GM18519 (cell line): ENCODE data around the gene TSPAN18.

Source experiments
- ATAC-seq: cut with Tn5 transposase; IDR thresholded peaks from one replicate; pipeline ENCODE4 v1.9.1; 2021; ENCODE audit warnings: mild to moderate bottlenecking, moderate library complexity; ENCODE audit not compliant: unreplicated experiment, low FRiP score

Gene TSPAN18

DNA sequence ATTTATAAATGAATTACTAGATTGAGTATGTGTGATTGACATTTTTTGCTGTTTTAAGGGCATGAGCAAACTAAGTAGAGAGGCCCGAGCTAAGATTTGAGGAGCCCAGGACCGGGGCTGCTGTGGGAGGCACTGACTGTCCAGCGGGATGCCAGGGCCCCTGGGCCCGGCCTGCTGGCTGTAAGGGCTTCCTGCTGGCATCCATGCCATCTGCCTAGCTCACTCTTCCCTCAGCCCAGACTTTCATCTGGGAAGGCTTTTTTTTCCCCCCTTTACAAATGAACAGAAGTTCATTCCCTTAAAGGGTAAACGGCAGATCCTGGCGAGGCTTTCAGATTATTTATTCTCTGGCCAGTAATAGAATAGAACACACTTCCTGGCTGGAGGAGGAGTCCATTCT is 239.9 kb downstream of the TSPAN18 start:
- no peak for ATAC-seq

DNA sequence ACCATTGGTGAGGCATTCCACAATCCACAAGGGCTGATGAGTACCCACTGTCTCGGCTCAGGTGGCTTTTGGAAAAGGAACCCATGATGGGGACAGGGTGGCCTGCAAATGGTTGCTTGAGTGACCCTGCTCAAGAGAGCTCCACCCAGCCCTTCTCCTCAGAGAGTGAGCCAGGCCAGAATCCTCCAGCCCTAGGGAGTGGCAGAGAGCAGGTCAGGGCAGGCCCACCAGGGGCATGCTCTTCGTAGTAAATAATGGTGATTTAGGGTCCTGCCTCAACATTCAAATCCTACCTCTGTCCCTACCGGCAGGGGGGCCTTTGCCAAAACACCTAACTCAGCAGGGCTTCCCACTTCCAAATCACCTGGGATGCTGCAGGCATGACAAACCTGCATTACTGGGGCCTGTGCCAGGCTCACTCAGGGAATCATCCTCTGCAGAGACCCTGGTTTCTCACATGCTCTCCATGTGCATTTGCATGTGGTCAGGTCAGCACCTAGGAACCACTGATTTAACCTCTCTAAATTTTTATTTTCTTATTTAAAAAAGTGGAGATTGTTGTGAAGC is 241.3 kb downstream of the TSPAN18 start:
- ATAC-seq, result no peak

DNA sequence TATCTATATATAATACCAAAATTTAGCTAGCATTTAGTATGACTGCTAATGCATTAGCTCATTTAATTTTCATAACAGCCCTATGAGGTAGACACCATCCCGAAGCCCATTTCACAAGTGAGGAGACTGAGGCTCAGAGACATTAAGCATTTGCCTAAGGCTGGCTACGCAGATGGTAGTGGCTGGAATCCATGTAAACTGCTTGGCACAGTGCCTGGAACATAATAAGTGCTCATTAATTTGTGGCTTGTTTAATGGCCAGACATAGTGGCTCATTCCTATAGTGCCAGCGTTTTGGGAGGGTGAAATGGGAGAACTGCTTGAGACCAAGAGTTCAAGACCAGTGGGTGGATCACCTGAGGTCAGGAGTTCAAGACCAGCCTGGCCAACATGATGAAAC is 241.7 kb downstream of the TSPAN18 start:
- no peak for ATAC-seq

GRCh38 chr11:44969651-44970252 is 243.0 kb downstream of the TSPAN18 start:
- no peak for ATAC-seq

DNA sequence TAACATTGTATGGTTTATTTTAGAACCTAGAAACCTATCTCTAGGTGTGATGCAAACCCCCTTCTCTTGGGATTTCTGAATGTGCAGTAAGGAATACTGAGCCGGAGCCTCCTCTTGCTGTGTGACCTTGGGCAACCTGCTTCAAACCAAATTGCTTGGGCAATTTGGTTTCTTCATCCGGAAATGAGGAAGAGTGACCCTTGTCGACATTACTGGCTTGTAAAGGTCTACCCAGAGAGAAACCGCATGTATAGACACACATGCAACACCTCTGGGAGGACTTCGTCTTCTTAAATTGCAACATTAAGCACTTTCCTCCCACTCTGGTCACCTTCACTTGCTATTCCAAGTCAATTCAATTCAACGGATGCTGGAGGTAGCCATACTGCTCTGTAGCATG is 243.5 kb downstream of the TSPAN18 start:
- no peak for ATAC-seq

- ATAC-seq, result no peak
These were observed 244.4 kb downstream of the TSPAN18 start for GRCh38 chr11:44971185-44971584.

- no peak for ATAC-seq
These were observed 246.1 kb downstream of the TSPAN18 start for GRCh38 chr11:44972746-44973435.

DNA sequence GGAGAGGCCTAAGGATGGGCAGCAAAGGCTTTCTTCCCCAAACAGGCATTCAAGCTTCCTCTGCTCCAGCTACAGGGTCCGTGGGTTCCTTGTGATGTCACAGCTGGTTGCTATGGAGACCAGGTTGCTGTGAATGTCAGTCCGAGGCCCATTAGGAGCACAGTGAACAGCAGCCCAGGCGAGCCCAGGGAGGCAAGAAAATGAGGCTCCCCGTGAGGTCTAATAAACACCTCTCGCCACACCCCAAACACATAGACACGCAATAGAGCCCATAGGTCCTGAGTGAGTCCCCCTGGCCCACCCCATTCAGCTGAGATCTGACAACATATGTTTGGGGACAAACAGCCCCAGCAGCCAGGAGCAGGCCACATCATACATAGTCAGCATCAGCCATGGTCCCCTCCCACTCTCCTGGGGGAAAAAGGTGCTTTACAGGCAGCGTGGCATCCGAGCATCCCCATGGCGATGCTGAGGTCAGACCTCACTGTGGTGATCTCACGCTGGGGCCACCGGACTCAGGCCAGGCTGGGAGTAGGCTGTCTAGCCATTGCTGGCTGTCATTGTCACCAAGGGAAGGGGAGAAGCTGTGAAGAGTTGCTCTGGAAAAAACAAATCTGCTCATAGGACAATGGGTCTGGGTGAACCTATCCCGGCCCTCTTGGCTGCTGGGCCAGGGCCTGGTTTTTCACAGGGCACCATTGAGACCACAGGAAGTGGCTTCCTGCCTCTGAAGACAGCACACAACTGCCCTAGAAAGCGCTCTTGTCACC is 247.1 kb downstream of the TSPAN18 start:
- no peak for ATAC-seq

GRCh38 chr11:44974402-44975000 is 247.7 kb downstream of the TSPAN18 start:
- no peak for ATAC-seq

DNA sequence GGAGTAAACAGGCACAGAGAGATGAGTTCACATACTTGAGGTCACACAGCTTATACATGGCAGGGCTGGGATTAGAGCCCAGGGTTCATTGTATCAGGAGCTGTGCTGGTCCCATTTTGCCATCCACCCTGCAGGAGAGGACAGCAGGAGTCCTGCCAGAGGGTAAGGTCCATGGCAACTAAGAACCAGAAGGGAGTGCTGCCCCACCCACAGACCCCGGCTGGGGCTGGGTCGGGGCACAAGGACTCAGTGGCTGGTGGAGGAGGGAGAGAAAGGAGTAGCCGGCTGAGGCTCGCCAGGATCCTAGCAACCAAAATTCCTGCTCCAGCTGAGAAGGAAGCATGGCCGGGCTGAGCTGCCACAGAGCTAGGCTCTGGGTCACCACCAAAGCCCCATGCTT is 249.8 kb downstream of the TSPAN18 start:
- ATAC-seq, result no peak

DNA sequence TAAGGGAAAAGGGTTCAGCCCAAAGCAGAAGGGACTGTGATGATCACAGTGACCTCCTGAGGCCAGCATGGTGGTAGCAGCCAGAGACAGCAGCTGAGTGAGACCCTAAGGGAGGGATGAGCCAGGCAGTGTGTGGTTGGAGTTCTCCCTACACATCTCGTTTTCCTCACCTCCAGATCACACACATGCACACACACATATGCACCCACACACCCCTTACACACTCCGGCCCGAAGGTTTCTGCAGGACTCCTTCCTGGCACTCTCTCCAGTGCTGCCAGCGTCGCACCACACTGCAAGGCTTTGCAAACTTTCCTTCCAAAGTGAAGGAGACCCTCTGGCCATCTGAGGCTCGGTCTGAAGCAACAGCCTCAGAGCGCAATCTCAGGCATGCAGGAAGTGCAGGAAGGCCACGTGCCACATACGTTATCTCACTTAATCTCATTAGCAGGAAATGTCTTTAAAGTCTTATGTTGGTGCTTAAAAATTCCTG is 250.8 kb downstream of the TSPAN18 start:
- no peak for ATAC-seq

- no peak for ATAC-seq
These were observed 251.7 kb downstream of the TSPAN18 start for GRCh38 chr11:44978274-44978960.

- ATAC-seq, result no peak
These were observed 252.2 kb downstream of the TSPAN18 start for GRCh38 chr11:44978961-44979331.

- ATAC-seq, result no peak
These were observed 253.0 kb downstream of the TSPAN18 start for GRCh38 chr11:44979543-44980399.

DNA sequence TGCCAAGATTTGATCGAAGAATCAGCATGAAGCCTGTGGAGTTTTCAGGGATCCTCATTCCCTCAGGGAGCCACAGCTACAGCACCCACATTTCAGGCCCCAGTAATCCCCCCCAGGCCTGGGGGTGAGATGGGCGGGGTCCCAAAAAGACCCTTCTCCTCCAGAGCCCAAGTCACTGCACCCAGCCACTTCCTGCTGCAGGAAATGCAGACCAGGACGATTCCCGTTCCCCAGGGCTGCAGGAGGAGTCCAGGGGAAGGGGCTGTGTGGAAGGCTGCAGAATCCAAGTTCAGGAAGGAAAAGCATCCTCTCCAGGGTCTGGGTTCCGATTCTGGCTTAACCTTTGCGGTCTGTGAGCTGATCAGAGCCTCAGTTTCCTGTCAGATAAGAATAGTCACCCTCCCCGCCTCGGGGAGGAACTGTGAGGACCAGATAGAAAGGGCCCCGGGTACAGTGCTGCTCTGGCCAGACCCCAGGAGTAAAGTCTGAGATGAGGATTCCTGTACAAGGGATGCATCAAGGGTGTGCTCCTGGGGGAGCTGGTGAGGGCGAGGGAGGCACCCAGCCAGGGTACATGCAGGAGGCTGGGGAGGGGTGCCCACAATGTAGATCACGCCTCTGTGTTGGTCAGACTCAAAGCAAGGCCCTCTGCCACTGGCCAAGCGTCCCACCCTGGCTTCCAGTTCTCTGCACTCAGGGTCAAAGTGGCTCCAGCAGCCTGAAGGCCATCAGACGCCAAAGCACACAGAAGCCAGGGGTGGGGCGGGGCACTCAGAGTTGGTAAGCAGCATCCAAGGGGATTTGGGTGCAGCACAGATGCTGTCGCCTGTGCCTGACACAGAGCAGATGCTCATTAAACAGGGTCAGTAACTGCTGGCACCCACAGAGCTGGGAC is 254.0 kb downstream of the TSPAN18 start:
- ATAC-seq, result no peak
